Body of pancreas (tissue), 4 donors: ENCODE results near the gene ZSCAN5C. TPM values are rescaled to one million over a fixed set of nuclear protein-coding genes. Genes with fewer than 3 reads are reported as not detected.
"Not testable (repeated sequence)": the region's sequence is repeated elsewhere in the genome, so short reads cannot be mapped to it uniquely, and the experiment has no call there.

Source experiments
- ATAC-seq: fragments of 150-250 bp; one replicate; pipeline ENCODE4 v1.9.1; 2016
- DNase-seq, 4 donors: peaks; one replicate each; pipeline ENCODE4 v3.0.0-alpha.2; 2019
- H3K27ac ChIP-seq, 4 donors: fragments of 200-600 bp; sonication (generic); 1 replicate in 3 of 4; 2 replicates in 1 of 4; pipeline versions ENCODE4 v1.5.1 to v1.6.1; 2016 to 2019; ENCODE audit warnings: mild to moderate bottlenecking in 1 of 4, mixed read lengths in 1 of 4, moderate library complexity in 1 of 4
- H3K27me3 ChIP-seq, 2 donors: fragments of 200-600 bp; sonication (generic); one replicate each; pipeline ENCODE4 v1.6.0; 2016; ENCODE audit warnings: mild to moderate bottlenecking in 1 of 2
- H3K36me3 ChIP-seq, 2 donors: fragments of 200-600 bp; sonication (generic); replicated peaks in 1 of 2; 2 replicates each; pipeline ENCODE4 v1.5.1; 2016; ENCODE audit warnings: low read depth in 2 of 2; ENCODE audit not compliant: insufficient read depth in 1 of 2
- H3K4me1 ChIP-seq: fragments of 200-600 bp; sonication (generic); one replicate; pipeline ENCODE4 v1.6.0; 2016
- H3K4me3 ChIP-seq, 2 donors: fragments of 200-600 bp; sonication (generic); 1 replicate in 1 of 2; 2 replicates in 1 of 2; pipeline ENCODE4 v1.5.1; 2016 to 2019
- H3K9me3 ChIP-seq, 3 donors: fragments of 200-600 bp; sonication (generic); 1 replicate in 2 of 3; 2 replicates in 1 of 3; pipeline ENCODE4 v1.5.1; 2016
- CTCF ChIP-seq, 7 experiments: fragments of 450-650 bp in 4 of 7; fragments of 200-600 bp in 3 of 7; sonication (generic) in 3 of 7; IDR thresholded peaks; one replicate each; pipeline ENCODE4 v1.5.1; 2016 to 2019; ENCODE audit warnings: antibody characterized with exemption in 7 of 7
- POLR2A ChIP-seq, 3 donors: fragments of 450-650 bp; IDR thresholded peaks; one replicate each; pipeline ENCODE4 v1.6.1; 2016; ENCODE audit warnings: antibody characterized with exemption in 3 of 3, mild to moderate bottlenecking in 2 of 3
- WGBS, 2 donors: methylation state at CpG; one replicate each; pipeline ENCODE4 v1.1.5; 2017; 5-methylcytosine and 5-hydroxymethylcytosine counted together
- intact Hi-C: fragments of 100-400 bp; cut with DNase I; formaldehyde crosslinking; loops from one replicate; pipeline ENCODE4 v1.15.1; 2023
- total RNA-seq, 2 donors: library from RNA; depleted of rRNA; stranded (reverse); fragments of >200 nt; gene quantifications; one replicate each; pipeline ENCODE4 v1.1.0, GENCODE V29; 2016

Gene ZSCAN5C
- total RNA-seq, 2 donors from 2014 or later, result not detected

GRCh38 chr19:56199687-56200086 is 2.4 kb upstream of the ZSCAN5C start:
- H3K4me3 ChIP-seq, result no peak overlapping the region
- H3K4me1 ChIP-seq, result no peaks in the 10 kb centered on the region
- no peaks in the 10 kb centered on the region for H3K9me3 ChIP-seq
- TF ChIP-seq POLR2A (IDR thresholded peaks at IDR 0.05) (no peak), CTCF (IDR thresholded peaks at IDR 0.05) (no peak)
- no peak for ATAC-seq
- no peaks in the 10 kb centered on the region for H3K36me3 ChIP-seq
- intact Hi-C loops, result no loop called here
- 48 to 57% methylated on average over 7 of the region's 7 CpGs for WGBS, 2 donors
- no peak overlapping the region for H3K27ac ChIP-seq
- H3K27me3 ChIP-seq, result no peaks in the 10 kb centered on the region
- no peak for DNase-seq

GRCh38 chr19:56207581-56207980 is 5.5 kb downstream of the ZSCAN5C start:
- H3K27me3 ChIP-seq, H3K4me3 ChIP-seq, intact Hi-C loops, H3K27ac ChIP-seq, H3K4me1 ChIP-seq, ATAC-seq, DNase-seq, H3K36me3 ChIP-seq, H3K9me3 ChIP-seq: not testable (repeated sequence)
- WGBS, 2 donors, result 64 to 72% methylated on average over 5 of the region's 5 CpGs

- intact Hi-C loops, result no loop called here
- WGBS, 2 donors, result 67 to 74% methylated on average over 12 of the region's 12 CpGs
- Histone ChIP-seq H3K9me3 (no peaks in the 10 kb centered on the region), H3K4me1 (no peaks in the 10 kb centered on the region), H3K27ac (no peak overlapping the region), H3K4me3 (no peak overlapping the region), H3K36me3 (no peaks in the 10 kb centered on the region), H3K27me3 (no peaks in the 10 kb centered on the region)
- DNase-seq (no peak), ATAC-seq (no peak)
- TF ChIP-seq CTCF (IDR thresholded peaks at IDR 0.05), result no peak
- no peak for TF ChIP-seq POLR2A (IDR thresholded peaks at IDR 0.05)
Observed at GRCh38 chr19:56209091-56209490, 7.0 kb downstream of the ZSCAN5C start.

GRCh38 chr19:56210036-56210435 is 8.0 kb downstream of the ZSCAN5C start:
- H3K4me1 ChIP-seq, H3K4me3 ChIP-seq, H3K27me3 ChIP-seq, H3K36me3 ChIP-seq, DNase-seq, H3K9me3 ChIP-seq, H3K27ac ChIP-seq, intact Hi-C loops, ATAC-seq: not testable (repeated sequence)
- WGBS, 2 donors, result 77 to 83% methylated on average over 7 to 9 of the region's 9 CpGs

- H3K27ac ChIP-seq, result no peak overlapping the region
- no peaks in the 10 kb centered on the region for H3K9me3 ChIP-seq
- no peak overlapping the region for H3K4me3 ChIP-seq
- 53 to 70% methylated on average over 4 of the region's 4 CpGs for whole genome bisulfite sequencing, 2 donors
- no peaks in the 10 kb centered on the region for H3K36me3 ChIP-seq
- H3K27me3 ChIP-seq, result no peaks in the 10 kb centered on the region
- TF ChIP-seq CTCF (IDR thresholded peaks at IDR 0.05), result no peak
- no peak for TF ChIP-seq POLR2A (IDR thresholded peaks at IDR 0.05)
- intact Hi-C loops, result no loop called here
- DNase-seq (no peak), ATAC-seq (no peak)
- H3K4me1 ChIP-seq, result no peaks in the 10 kb centered on the region
Observed at GRCh38 chr19:56211718-56212117, 9.6 kb downstream of the ZSCAN5C start.
